DMS114 treated with DMSO at 0.1 percent for 48 hours (cell line): ENCODE results near the gene NPSR1.
"Not testable (repeated sequence)": the region's sequence is repeated elsewhere in the genome, so short reads cannot be mapped to it uniquely, and the experiment has no call there.

ENCODE experiments used
- DNase-seq: peaks from one replicate; lab custom pipeline; 2025; ENCODE audit not compliant: unreplicated experiment; lab: John Stamatoyannopoulos, UW

Gene NPSR1

DNA sequence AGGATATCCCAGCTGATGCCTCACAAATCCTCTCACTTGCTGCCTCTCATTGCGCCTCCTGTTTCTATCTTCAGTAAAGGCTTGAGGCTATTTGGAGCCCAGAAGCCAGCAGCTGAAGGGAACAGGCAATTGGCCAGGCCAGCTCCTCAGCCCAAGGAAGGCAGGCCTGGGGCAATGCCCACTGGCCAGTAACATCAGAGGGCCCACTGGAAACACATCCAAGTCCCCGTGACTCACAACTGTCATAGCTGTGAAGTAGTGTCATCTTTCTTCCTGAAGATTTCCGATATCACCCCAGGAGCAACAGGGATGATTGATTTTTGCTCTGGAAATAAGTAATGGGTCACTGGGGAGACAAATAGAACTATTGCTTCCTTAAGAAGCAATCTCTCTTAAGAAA is 209.3 kb downstream of the NPSR1 start:
- not testable (repeated sequence) for DNase-seq

DNA sequence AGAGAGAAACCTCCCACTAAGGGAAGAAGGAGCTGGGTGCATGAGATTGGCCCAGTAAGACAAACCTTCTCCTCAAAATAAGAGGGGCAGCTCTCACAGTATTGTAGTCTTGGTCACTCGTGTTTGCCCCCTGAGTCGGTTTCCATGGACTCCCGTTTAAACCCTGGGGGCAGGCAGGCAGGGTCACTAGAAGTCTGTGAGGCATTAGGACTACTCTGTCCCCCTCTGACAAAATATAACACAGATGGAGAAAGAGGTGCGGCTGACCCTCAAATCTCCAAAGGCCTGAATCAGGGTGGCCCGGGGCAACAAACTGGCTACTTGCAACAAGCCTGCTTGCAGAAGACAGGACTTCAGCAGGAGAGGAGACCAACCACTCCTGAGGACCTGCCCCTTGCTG is 210.6 kb downstream of the NPSR1 start:
- not testable (repeated sequence) for DNase-seq

DNA sequence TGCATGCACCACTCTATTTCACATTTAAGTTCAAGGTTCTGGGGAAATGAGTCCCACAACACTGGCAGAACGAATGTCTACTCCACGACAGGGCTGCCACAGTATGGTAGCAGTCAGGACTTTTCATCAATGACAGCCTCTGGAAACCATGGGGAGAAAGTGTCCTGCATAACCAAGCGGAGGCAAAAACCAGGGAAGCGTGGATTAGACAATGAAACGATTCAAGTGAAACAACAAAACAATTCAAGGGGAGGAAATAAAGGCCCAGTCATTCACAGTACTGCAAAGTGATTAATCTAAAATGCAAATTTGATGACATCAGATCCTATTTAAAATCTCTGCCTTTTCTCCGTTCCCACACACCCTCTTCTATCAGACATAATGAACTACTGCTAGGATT is 211.0 kb downstream of the NPSR1 start:
- no peak for DNase-seq

DNA sequence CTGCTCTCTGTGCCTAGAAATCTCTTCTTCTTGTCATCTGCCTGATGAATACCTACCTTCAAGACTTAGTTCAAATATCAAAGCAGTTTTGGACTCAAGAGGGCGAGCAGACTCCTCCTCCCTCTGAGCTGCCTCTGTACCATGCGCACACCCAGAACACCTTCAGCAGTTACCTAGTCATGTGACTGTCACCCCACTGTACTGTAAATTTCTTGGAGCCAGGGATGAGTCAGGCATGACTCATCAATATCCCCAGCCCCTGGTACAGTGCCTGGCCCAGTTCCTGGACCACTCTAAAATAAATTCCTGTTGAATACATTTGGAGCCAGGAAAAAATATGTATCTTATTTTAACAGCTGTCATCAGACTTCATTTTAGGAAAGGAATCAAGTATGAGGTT is 212.0 kb downstream of the NPSR1 start:
- DNase-seq, result not testable (repeated sequence)

DNA sequence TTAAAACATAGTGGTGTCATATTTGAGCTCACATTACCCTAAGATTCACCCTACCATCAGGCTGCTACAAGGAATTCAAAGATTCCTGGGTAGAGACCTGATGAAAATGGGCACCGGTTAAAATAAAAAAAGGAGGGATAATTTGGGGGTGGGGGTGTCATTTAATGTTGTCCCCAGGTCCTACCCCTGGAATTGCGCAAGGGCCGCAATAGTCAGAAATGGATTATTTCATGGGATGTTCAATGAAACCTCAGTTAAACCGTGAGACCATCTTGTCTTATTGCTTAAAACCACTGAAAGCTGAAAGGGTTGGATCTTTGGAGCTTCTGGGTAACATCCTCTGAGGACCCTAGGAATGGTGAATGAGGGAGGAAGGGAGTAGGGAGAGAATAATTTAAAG is 216.3 kb downstream of the NPSR1 start:
- not testable (repeated sequence) for DNase-seq

DNA sequence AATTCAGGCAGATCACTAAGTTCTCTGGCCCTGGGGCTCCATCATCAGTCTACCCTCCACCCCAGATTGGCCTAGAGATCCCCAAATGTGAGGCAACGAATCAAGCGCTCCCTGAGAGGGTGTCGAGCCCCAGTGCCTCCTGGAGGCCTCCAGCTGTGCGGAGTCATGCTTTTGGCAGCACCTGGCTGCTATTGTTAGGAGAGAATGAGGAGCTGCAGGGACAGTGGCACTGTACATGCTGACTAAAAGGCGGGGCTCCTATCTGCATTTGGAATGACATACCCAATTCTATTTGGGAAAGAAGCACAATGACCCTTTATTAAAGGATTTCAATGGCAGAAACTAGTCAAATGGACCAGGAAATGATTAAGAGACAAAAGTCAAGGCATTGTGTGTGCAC is 217.5 kb downstream of the NPSR1 start:
- DNase-seq, result no peak

DNA sequence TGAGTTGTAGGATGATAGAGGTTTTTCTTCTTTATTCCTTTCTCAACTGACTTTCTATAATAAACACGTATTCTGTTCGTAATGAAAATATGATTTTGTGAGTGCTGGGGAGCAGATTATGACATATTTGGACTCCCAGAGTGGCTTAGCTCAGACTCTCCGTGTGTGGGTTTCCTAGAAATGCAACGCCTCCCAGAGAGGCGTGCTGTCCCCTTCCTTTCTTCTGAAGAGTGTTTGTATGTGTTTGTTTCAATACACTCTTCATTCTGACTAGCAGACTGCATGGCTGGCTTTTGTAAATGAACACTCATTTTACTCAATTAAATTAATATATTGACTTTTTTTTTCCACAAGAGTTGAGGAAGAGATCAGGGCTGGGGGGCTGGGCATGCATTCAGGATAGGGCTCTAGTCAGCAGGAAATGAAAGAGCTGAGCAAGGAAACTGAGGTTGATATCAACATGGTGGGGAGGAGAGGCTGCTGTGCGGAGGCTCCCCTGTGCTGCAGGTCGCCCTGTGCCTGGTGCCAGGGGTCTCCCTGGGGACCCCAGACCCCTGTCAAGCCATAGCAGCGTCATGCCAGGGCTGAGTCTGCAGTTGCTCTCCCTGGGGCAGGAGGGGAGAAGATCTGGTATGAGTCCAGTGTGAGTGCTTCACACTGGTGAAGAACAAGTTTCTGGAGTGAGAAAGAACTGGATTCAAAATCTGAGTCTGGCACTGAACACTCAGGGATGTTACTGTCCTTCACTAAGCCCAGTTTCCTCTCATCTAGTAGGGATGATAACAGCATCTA is 221.1 kb downstream of the NPSR1 start:
- DNase-seq, result not testable (repeated sequence)

DNA sequence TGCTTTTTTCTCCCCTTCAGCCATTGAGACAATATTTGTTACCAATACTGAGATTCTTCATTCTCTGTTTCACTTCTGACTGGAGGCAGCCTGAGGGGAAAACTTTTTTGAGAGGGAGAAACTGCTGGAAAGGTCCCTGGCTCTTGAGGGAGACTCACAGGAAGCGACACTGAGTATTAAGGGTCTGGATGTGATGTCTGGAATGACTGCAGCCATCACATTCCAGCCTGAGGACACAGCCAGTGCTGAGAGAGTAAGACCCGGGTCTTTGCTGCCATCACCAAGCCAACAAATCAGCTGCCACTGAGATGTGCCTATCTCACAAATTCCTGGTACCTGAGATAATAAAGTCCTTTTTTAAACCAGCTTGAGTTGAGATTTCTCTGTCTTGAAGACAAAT is 221.9 kb downstream of the NPSR1 start:
- no peak for DNase-seq

DNA sequence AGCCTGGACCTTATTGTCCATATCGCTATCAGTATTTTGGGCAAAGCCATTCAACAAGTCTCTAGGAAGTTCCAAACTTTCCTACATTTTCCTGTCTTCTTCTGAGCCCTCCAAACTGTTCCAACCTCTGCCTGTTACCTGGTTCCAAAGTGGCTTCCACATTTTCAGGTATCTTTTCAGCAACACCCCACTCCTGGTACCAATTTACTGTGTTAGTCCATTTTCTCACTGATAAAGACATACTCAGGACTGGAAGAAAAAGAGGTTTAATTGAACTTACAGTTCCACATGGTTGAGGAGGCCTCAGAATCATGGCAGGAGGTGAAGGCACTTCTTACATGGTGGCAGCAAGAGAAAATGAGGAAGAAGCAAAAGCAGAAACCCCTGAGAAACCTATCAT is 225.8 kb downstream of the NPSR1 start:
- not testable (repeated sequence) for DNase-seq

DNA sequence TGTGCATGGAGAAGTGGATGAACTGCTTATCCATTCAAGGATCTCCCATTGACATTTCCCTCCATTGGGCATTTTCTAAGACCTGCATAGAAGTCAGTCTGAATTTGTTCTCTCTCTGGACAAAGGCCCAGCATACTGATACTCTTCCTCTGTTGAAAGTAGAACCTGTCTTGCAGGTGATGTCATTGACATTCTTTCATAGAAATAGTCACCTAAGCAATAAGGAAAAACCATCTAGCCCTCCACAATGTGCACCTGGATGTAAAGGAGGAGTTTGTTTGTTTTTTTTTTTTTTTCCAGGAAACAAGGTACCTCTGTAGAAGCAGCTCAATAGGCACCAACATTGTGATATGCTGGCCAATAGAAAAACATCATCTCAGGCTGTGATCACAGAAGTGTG is 228.8 kb downstream of the NPSR1 start:
- no peak for DNase-seq

DNA sequence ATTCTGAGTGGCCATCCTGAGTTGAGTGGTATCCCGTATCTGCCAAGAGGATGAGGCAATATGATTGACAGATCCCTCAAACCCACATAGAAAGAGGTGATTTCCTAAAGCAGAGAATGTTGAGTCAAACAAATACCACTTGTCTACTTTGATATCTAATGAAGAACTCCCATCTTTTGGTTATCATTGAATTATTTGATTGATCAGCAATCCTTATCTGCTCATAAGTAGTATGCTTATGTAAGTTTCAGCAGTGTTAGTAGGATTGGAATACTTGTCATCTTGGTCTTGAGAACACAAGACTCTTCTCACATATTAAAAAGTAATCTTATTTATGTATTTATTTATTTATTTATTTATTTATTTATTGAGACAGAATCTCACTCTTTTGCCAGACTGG is 231.9 kb downstream of the NPSR1 start:
- DNase-seq, result no peak

DNA sequence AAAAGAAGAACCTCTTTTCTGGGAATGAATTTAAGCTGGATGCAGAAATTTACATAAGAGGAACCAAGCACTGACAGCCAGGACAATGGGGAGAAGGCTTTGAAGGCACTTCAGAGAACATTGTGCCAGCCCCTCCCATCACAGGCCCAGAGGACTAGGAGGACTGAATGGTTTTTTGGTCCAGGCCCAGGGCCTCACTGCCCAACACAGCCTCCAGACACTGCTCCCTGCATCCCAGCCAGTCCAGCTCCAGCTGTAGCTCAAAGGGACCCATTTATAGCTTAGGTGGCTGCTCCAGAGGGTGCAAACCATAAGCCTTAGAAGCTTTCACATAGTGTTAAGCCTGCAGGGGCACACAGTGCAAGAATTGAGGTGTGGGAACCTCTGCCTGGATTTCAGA is 237.2 kb downstream of the NPSR1 start:
- no peak for DNase-seq
